GM10248 (cell line): ENCODE results near the gene PRKCA.

Source experiments
- CTCF ChIA-PET: fragments of 300-600 bp; sonication (Branson Sonifier 250); formaldehyde crosslinking; extraction: SDS; loops from one replicate; lab custom pipeline; 2021; ENCODE audit warnings: antibody characterized with exemption; lab: Yijun Ruan, JAX
- POLR2A ChIA-PET: fragments of 350-650 bp; sonication (Branson Sonifier 250); formaldehyde crosslinking; extraction: SDS; loops from one replicate; lab custom pipeline; 2020; ENCODE audit warnings: antibody characterized with exemption; lab: Yijun Ruan, JAX
- DNase-seq: peaks from one replicate; pipeline ENCODE4 v3.0.0; 2012; ENCODE audit errors: extremely low spot score
- TF ChIP-seq, protein P1 (sequence below): IDR thresholded peaks from 2 replicates; pipeline ENCODE4 v1.5.1; 2012; ENCODE audit warnings: mild to moderate bottlenecking, low read depth; ENCODE audit errors: extremely low read depth, missing control alignments, control extremely low read depth

PRKCA gene

DNA sequence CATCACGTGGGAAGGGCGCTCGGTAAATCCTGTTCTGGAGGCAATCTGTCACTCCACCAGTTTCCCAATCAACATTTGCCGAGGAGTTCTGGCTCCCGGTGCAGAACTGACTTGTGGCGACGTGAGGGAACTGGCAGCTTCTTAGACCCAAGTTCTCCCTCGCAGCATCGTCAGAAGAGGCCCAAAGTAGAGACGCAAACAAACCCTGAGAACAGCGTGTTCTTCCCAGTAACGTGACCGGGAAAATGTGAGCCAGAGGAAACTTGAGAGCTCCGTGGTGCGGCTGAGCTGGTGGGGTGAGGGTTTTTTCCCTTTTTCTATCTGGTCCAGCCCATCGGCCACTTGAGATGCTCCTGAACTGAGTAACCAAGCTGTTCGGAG lies 373.6 kb downstream of the PRKCA start:
- TF ChIP-seq, protein P1, sequence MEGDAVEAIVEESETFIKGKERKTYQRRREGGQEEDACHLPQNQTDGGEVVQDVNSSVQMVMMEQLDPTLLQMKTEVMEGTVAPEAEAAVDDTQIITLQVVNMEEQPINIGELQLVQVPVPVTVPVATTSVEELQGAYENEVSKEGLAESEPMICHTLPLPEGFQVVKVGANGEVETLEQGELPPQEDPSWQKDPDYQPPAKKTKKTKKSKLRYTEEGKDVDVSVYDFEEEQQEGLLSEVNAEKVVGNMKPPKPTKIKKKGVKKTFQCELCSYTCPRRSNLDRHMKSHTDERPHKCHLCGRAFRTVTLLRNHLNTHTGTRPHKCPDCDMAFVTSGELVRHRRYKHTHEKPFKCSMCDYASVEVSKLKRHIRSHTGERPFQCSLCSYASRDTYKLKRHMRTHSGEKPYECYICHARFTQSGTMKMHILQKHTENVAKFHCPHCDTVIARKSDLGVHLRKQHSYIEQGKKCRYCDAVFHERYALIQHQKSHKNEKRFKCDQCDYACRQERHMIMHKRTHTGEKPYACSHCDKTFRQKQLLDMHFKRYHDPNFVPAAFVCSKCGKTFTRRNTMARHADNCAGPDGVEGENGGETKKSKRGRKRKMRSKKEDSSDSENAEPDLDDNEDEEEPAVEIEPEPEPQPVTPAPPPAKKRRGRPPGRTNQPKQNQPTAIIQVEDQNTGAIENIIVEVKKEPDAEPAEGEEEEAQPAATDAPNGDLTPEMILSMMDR: no peak
- ChIA-PET POLR2A (no interaction called here), CTCF (interaction anchor here (1.0 to 2.9 kb wide), 4 partner anchors 11 to 123 kb away, joined by 3 to 9 read pairs (median 4); no protein-coding TSS in a partner anchor)
- no peak for DNase-seq

DNA sequence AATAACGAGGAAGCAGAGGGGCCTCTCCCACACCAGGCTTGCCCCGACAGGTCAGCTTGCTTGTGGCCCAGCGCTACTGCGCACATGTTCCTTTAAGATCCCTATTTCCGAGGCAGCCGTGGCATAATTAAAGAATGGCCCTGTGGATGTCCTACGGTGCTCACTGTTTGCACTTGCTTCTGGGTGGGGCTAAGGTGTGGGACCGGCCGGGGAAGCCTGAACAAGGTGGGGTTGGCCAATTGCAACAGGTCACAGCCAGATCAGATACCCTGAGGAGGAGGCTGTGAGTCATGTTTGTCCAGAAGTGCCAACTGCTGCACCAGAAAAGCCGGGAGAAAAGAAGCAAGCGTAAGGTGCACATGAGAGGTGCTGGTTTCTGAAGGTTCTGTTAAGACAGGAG lies 374.0 kb downstream of the PRKCA start:
- CTCF ChIA-PET: interaction anchor here (1.0 to 2.9 kb wide), 4 partner anchors 10 to 124 kb away, joined by 3 to 9 read pairs (median 4); no protein-coding TSS in a partner anchor
- no peak for DNase-seq
- TF ChIP-seq, protein P1: no peak
- POLR2A ChIA-PET: no interaction called here

DNA sequence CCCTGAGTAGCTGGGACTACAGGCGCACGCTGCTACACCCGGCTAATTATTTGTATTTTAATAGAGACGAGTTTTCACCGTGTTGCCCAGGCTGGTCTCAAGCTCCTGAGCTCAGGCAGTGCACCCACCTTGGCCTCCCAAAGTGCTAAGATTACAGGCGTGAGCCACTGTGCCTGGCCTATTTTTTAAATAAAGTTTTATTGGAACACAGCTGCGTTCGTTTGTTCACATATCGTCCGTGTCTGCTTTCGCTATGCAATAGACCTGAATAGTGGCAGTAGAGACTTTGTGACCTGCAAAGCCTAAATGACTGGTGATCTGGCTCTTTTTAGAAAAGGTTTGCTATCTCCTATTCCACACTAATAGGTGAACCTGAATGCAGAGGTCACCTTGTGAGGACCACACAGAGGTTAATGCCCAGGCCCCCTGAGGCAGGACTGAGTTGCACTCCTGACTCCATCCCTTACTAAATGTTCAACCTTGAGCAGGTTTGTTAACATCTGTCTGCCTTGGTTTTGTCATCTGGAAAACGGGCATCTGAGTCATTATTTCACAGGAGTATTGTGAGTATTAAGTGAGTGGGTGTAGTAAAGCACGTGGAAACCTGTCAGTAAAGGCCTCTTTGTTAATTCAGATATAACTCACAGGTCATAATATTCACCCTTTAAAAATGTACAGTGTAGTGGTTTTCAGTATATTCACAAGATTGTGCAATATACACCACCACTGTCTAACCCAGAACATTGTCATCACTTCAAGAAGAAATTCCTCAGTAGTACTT lies 375.0 kb downstream of the PRKCA start:
- POLR2A ChIA-PET: no interaction called here
- CTCF ChIA-PET: interaction anchor here (2.9 kb wide), 1 partner anchor 9 kb away, joined by 9 read pairs; no protein-coding TSS in a partner anchor
- TF ChIP-seq, protein P1: no peak
- DNase-seq: no peak

DNA sequence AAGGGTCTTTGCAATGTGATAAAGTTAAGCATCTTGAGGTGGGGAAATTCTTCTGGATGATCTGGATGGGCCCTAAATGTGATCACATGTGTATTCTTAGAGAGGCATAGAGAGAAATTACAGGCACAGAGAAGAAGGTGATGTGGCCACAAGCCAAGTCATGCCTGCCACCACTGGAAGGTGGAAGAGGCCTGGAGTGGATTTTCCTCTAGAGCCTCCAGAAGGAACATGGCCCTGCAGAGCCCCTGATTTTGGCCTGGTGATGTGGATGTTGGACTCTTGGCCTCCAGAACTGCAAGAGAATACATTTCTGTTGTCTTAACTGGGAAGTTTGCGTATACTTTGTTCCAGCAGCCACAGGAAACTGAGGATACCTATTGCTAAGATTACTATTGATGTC lies 375.6 kb downstream of the PRKCA start:
- no peak for DNase-seq
- POLR2A ChIA-PET: no interaction called here
- CTCF ChIA-PET: no interaction called here
- TF ChIP-seq, protein P1: no peak

DNA sequence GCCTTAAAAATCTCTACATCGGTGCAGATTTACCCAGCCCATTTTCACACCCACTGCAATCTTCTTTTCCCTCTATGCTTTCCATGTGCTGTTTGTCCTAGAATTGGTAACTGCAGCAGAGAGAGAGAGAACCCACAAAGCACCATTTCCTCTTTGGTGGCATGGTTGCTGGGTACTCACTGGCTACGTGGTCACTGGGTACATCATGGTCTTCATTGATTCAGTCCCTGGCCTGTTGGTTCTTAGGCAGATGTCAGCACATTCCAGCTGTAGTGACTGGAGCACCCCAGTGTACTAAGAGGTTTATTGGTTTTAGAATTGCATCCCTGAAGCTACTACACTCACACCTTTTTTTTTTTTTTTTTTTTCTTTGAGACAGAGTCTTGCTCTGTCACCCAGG lies 376.4 kb downstream of the PRKCA start:
- POLR2A ChIA-PET: no interaction called here
- TF ChIP-seq, protein P1: no peak
- no peak for DNase-seq
- CTCF ChIA-PET: interaction anchor here (1.1 kb wide), 1 partner anchor 18 kb away, joined by 3 read pairs; no protein-coding TSS in a partner anchor

DNA sequence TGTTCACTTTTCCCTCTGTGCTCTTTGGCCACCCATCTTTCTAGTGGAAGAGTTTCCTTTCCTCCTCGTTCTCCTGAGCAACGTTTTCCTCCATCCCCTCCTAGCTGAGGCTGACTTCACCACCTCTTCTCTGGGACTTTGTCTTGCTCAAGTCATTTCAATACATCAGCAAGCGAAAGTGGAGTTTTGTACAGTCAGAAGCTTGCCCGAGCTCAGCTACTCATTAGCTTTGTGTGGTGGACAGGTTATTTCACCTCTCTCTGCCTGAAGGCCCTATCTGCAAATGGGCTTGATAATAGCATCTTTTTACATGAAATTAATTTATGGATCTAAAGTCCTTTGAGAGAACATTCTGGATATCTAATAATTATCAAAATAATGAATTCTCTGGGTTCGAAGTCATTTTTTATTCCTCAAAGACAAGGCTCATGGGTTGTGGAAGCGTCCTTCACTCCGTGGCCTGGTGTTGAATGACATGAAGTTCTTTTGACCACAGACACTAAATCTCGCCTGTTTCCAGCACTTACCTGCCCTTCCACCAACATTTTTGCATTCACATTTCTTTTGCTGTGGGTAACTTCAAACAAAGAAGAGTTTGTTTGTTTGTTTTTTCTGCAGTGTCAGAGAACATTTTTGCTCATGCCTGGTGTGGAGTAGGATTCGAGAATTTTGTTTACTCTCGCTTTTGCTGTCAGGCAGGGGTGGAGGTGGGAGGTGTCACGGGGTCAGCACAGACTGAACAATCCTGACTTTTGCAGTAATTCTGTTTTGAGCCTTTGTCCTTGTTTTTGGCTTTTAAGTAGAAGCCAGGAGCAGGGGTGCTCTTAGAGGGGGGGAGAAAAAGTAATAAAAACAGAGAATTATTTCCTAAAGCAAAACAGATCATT lies 377.5 kb downstream of the PRKCA start:
- no peak for DNase-seq
- POLR2A ChIA-PET: no interaction called here
- CTCF ChIA-PET: interaction anchor here (1.1 to 1.4 kb wide), 2 partner anchors 11 to 17 kb away, joined by 3 to 4 read pairs; no protein-coding TSS in a partner anchor
- TF ChIP-seq, protein P1: no peak
